Measurements from ENCODE around the gene ELK3.

Gene ELK3

GRCh38 chr12:96234591-96235483, 40.7 kb downstream of the ELK3 start:
- no peak for DNase-seq (ENCODE audit: low spot score)

GRCh38 chr12:96235484-96235826, 41.3 kb downstream of the ELK3 start:
- no peak for DNase-seq (ENCODE audit: low spot score)

GRCh38 chr12:96236221-96236822, 42.1 kb downstream of the ELK3 start:
- DNase-seq (ENCODE audit: low spot score) = peak; percentile 48

- DNase-seq (ENCODE audit: low spot score) = no peak
Measured at GRCh38 chr12:96237035-96237434, 42.9 kb downstream of the ELK3 start.

GRCh38 chr12:96237465-96238077, 43.4 kb downstream of the ELK3 start:
- DNase-seq (ENCODE audit: low spot score) = peak; percentile 86

GRCh38 chr12:96238336-96239047, 44.3 kb downstream of the ELK3 start:
- no peak for DNase-seq (ENCODE audit: low spot score)

- peak; percentile 35 for DNase-seq (ENCODE audit: low spot score)
Measured at GRCh38 chr12:96239711-96240635, 45.8 kb downstream of the ELK3 start.

GRCh38 chr12:96240656-96241055, 46.5 kb downstream of the ELK3 start:
- peak; percentile 30 for DNase-seq (ENCODE audit: low spot score)

- DNase-seq (ENCODE audit: low spot score) = no peak
Measured at GRCh38 chr12:96241431-96241830, 47.3 kb downstream of the ELK3 start.

GRCh38 chr12:96241846-96242256, 47.7 kb downstream of the ELK3 start:
- peak; percentile 93 for DNase-seq (ENCODE audit: low spot score)

GRCh38 chr12:96242597-96242996, 48.4 kb downstream of the ELK3 start:
- DNase-seq (ENCODE audit: low spot score) = no peak

- DNase-seq (ENCODE audit: low spot score) = no peak
Measured at GRCh38 chr12:96244826-96245225, 50.7 kb downstream of the ELK3 start.

- DNase-seq (ENCODE audit: low spot score) = no peak
Measured at GRCh38 chr12:96246926-96247505, 52.8 kb downstream of the ELK3 start.

GRCh38 chr12:96247563-96247962, 53.4 kb downstream of the ELK3 start:
- peak; percentile 25 for DNase-seq (ENCODE audit: low spot score)

- no peak for DNase-seq (ENCODE audit: low spot score)
Measured at GRCh38 chr12:96248136-96248931, 54.2 kb downstream of the ELK3 start.

- peak; percentile 34 for DNase-seq (ENCODE audit: low spot score)
Measured at GRCh38 chr12:96249196-96250118, 55.3 kb downstream of the ELK3 start.

GRCh38 chr12:96250119-96250685, 56.0 kb downstream of the ELK3 start:
- no peak for DNase-seq (ENCODE audit: low spot score)

GRCh38 chr12:96255077-96255476, 60.9 kb downstream of the ELK3 start:
- peak; percentile 81 for DNase-seq (ENCODE audit: low spot score)
